Mononuclear cell (primary cell): ENCODE data around the gene OR4X1. TPM values are rescaled to one million over a fixed set of nuclear protein-coding genes. Genes with fewer than 3 reads are reported as not detected.

Experiments used
- total RNA-seq: library from RNA; depleted of rRNA; stranded (reverse); fragments of >200 nt; gene quantifications from one replicate; pipeline ENCODE4 v1.2.3, GENCODE V29; 2012

The OR4X1 gene
- total RNA-seq, 1 donor, result not detected

Other genes starting within 250 kb of the OR4X1 start
- gene OR4B1, start 47.1 kb upstream of the OR4X1 start, total RNA-seq, result not detected
- gene OR4X2, start 18.8 kb upstream of the OR4X1 start, total RNA-seq, result not detected
- gene OR4S1, start 42.4 kb downstream of the OR4X1 start, total RNA-seq, result not detected
- not detected for gene OR4C3, start 61.1 kb downstream of the OR4X1 start, total RNA-seq
- not detected for gene OR4C5, start 102.6 kb downstream of the OR4X1 start, total RNA-seq
- 0.21 TPM for gene OR4A47, start 224.9 kb downstream of the OR4X1 start, total RNA-seq